Colon (tissue), 2 donors: ENCODE data around the gene TMEM41B.
"Not testable (repeated sequence)": the region's sequence is repeated elsewhere in the genome, so short reads cannot be mapped to it uniquely, and the experiment has no call there.

ENCODE experiments used
- FAIRE-seq: peaks from 2 replicates; lab custom pipeline; 2012; peaks lifted over from hg19 to GRCh38; lab: Jason Lieb, UNC
- donor health status: control.
- donor health status: control.

The TMEM41B gene

GRCh38 chr11:9259981-9260837, 54.2 kb downstream of the TMEM41B start:
- no peak for FAIRE-seq

GRCh38 chr11:9258279-9258678, 56.1 kb downstream of the TMEM41B start:
- not testable (repeated sequence) for FAIRE-seq

- FAIRE-seq = no peak
Measured at GRCh38 chr11:9254416-9254815, 60.0 kb downstream of the TMEM41B start.

DNA sequence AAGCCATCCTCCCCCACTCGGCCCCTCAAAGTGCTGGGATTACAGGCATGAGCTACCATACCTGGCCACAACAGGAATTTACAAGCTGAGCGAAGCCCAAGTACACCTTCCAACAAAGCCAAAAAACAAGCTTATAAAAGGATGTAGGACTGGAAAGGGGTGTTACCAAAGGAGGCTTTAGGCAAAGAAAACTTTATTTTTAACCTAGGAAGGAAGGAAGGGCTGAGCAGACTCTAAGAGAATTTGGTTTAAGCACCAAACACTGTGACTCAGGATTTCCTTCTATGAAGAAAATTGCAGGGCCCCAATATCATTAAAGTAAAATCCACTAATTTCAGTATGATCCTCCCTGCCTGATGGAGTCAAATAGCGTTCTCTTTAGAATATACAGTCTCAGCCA, 61.3 kb downstream of the TMEM41B start:
- no peak for FAIRE-seq

DNA sequence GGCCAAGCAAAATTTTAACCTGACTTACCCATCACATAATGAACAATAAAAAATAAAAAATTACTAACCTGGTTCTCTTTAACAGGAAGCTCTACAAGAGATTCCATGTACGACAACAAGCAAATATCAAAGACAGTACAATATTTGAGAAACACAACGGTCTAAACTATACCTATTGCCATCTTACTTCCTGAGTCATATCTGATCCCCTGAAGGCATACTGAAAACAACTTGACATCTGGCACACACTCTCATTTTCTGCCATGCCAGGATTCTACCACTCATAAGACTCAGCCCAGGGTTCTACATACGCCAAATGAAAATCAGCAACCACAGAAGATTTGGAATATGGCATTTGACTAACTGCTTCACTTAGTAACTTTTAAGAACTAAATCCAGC, 63.1 kb downstream of the TMEM41B start:
- no peak for FAIRE-seq

GRCh38 chr11:9250139-9250582, 64.2 kb downstream of the TMEM41B start:
- no peak for FAIRE-seq

DNA sequence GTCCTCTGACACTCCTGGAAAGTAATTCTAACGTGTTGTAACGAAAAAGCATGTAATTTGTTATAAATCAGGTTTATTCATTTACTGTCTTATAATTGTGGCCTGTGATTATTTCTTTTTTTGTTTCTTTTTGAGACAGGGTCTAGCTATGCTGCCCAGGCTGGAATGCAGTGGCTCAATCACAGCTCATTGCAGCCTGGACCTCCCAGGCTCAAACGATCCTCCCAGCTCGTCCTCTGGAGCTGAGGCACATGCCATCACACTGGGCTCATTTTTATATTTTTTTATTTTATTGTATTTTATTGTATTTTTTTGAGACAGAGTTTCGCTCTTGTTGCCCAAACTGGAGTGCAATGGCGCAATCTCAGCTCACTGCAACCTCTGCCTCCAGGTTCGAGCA, 65.1 kb downstream of the TMEM41B start:
- FAIRE-seq = no peak

DNA sequence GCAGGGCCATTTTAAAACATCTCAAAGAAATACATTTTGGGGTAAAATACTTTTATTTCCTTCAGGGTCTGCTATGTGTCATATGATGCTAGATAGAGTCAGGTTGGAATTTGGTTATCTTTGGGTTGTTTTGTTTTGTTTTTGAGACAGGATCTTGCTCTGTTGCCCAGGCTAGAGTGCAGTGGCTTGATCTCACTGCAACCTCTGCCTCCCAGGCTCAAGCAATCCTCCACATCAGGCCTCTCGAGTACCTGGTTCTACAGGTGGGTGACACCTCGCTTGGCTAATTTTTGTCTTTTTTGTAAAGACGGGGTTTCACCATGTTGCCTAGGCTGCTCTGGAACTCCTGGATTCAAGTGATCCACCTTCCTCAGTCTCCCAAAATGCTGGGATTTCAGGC, 66.5 kb downstream of the TMEM41B start:
- FAIRE-seq = no peak

DNA sequence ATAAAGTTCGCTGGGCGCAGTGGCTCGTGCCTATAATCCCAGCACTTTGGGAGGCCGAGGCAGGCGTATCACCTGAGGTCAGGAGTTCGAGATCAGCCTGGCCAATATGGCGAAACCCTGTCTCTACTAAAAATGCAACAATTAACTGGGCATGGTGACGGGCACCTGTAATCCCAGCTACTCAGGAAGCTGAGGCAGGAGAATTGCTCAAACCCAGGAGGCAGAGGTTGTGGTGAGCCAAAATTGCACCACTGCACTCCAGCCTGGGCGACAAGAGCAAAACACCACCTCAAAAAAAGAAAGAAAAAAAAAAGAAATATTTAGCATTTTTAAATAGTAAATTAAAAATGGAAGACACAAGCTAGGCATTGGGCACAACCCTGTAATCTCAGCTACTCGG, 78.2 kb downstream of the TMEM41B start:
- FAIRE-seq = not testable (repeated sequence)

DNA sequence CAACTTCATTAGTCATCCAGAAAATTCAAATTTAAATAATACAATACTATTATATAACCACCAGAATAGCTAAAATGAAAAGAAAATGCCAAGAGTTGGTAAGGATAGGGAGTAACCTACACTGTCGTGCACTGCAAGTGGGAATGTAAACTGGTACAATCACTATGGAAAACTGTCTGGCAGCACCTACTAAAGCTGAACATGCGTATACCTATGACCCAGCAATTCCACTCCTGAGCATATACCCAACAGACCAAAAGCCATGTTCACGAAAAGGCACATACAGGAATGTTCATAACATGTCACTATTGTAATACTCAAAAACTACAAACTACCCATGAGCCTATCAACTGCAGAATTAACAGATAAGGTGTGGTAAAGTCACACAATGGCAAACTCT, 81.9 kb downstream of the TMEM41B start:
- no peak for FAIRE-seq

GRCh38 chr11:9231848-9232177, 82.6 kb downstream of the TMEM41B start:
- FAIRE-seq = no peak
